Activated gamma-delta T cell treated with anti-CD3 and anti-CD28 coated beads, Interleukin-2, amount 50 U/mL, for 16 hours (primary cell): ENCODE data around the gene MEG3.

Source experiments
- DNase-seq: peaks from one replicate; pipeline ENCODE4 v3.0.0-alpha.2; 2020; ENCODE audit warnings: low read depth

MEG3 gene

DNA sequence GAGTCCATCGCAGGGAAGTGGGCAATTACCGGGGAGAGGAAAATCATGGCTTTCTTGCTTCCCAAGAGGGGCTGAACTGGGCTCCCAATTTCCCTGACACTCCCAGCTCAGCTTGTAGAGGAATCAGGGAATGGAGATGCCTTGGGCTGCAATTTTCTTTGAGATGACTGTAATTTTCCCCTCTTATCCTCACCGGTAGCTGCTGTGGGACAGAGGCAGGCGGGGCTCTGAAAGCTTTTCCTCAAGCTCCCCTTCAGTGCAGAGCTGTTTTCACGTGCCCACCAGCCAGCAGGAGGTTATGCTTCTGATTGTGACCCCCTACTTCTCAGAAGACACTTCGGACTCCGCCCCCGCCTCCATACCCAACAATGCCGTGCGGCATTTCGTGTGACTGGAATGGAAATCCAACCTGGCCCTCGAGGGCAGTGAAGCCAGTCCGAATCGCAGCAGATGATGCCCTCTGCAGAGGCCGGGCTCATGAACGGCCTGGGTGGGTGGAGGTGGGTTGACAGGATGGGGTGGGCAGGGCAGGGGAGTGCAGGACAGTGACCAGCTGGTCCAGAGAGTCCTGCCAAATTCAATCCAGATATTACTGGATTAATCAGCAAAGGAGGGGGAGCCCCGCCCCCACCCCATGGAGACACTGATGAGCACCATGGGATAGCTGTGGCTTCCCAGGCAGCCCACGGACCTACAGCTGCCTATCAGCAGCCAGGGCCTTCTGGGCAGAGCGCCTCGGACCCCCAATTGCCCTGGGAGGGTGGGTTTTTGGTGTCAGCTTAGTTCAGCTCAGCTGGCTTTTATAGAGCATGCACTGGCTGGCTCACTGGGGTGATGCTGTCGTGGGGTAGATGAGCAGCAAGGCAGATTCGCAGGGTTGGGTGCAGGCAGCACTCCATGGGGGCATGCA is 40.0 kb downstream of the MEG3 start:
- no peak for DNase-seq

DNA sequence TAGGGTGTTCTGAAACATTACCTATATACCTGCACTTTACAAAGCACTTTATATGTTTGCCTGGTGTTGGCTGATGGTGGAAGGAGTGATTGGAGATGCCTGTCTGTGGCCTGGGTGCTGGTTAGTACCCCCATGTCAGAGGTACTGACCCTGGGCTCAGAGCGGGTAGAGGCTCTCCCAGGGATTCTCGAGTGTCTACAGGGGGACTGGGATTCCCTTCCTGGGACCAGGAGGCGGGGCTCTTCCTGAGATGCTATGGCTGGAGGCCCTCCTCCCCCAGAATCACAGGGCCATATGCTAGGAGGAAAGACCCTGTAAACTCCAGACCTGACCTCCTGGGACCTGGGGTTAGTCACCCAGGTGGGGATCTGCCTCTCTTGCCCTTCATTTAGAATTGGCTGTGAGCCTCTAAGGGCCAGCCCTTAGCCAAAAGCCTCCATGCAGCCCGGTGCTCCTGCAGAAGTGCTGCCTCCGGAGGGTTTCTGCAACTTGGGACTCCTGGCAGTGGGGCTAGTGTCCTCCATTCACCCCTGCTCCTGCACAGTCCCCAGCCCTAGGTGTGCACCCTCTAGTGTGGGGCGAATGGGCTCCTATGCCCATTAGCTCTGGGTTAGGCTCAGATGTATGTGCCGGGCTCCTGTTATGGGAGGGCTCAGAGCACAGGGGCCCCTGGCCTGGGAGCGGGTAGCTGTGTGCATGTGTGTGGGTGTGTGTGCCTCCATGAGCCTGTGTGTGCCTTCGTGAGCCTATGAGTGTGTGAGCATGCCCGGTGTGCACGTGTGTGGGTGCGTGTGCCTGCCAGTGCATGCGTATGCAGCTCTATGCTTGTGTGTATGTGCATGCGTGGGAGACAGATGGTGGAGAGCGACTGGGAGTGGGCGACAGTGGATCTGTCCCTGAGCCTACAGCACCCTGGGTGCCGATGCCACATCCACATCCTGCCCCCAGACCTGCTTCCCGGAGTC is 41.0 kb downstream of the MEG3 start:
- DNase-seq = no peak

DNA sequence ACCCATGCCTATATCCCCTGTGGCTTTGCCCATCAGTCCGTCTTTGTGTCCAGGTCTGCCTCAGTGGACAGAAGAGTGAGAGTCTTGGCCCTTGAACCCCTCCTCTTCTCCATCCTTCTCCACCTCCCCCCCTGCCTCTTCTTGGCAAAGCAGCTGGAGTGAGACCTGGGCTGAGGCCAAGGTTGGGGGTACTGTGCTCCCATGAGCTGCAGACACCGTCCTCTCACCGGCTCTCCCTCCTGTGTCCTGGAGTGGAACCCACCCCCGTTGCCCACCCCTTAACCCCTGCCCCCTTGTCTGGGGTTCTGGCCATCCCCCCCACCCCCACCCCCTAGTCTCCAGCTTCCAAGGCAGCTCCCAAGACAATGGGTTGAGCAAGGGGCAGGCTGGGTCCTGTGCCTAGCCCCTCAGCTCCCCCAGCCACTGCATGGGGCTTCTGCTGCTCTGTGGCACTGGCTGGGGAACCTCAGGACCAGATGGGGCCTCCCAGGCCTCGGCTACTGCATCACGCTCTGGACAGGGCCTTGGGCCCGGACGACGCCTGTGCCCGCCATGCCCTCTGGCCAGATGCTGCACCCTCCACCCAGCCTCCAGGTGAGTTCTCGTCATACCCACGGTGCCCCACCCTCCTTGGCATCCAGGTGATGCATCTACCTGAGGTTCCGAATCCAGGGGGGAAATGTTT is 41.9 kb downstream of the MEG3 start:
- no peak for DNase-seq

DNA sequence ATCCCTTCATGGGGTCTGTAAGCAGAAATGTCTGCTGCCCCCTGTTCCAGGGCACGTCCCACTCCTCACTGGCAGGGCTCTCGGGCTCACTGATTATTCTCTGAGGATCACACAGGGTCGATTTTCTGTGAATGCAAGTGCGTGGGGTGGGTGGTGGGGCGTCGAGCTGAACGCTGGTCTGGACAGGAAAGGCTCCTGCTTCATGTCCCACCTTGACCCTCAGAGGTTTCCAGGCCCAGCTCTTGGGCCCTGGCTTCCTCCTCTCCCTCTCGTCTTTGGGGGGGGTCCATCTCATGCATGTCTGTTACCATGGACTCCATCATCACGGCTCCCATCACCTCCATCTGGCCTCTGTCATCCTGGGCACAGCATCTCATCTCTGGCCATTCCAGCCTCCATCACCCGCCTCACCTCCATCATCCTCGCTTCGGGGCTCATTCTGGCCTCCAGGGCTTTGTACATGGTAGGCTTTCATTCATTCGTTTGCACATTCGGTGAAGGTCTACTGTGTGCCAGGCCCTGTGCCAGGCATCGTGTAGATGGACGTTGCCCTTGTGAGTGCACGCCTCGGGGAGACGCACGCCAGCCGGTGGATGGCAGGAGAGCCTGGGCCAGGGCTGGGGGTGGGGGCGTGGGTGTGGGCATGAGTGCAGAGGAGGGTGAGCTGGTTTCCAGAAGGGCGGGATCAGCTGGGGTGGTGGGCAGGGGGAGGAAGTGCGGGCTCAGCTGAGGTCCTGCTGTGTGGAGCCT is 42.9 kb downstream of the MEG3 start:
- no peak for DNase-seq

DNA sequence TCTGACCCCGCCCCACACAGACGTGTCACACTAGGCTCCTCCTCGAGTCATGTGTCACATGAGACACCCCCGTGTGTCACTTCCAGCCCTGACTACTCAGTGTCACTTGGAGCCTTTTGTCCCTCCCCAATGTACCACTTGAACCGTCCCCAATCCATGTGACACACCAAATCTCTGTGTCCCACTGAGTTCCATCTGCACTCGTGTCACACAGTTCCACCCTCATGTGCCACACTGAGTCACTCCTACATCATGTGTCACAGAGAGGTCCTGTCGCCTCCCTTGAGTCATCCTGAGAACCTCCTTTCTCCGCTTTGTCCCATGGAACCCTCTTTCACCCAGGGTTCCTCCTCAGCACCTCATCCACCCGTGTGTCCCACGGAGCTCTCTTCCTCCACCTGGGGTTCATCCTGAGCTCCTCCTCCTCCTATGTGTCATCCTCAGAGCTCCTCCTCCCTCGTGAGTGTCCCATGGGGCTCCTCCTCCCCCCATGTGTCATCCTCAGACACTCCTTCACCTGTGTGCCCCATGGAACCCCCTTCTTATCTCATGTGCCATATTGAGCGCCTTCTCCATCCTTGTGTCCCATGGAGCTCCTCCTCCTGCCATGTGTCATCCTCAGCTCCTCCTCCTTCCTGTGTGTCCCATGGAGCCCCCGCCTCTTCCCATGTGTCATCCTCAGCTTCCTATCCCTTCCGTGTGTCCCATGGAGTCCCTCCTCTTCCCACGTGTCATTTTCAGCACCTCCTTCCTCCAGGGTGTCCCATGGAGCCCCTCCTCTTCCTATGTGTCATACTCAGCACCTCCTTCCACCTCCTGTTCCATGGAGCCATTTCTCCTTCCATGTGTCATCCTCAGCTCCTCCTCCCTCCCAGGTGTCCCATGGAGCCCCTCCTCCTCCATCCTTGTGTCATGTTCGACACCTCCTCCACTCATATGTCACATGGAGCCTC is 45.6 kb downstream of the MEG3 start:
- DNase-seq = no peak

DNA sequence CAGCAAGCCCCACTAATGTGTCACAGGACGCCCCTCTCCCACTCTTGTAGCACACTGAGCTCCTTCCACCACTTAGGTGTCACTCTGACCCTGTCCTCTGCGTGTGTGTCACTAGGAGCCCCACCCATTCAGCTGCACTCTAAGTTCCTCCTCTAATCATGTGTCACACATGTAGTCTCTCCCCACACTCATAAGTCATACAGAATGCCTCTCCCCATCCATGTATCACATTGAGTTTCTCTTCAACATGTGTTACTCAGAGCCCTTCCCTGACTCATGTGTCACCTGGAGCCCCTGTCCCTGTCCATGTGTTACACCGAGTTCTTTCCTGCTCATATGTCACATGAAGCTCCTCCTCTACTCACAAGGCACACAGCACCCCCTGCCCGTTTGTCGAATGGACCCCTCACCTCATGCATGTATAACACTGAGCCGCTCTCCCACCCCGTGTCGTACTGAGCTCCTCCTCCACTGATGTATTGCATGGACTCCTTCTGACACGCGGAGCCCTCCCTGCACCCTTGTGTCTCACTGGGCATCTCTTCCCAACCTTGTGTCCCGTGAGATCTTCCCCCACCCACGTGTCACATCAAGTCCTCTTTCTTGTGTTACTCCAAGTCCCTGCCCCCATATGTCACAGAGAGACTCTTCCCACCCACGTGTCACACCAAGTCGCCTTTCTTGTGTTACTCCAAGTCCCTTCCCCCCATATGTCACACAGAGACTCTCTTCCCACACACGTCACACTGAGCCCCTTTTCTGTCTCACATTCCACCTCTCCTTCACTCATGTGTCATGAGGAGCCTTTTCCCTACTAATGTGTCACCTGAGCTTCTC is 46.6 kb downstream of the MEG3 start:
- DNase-seq = no peak

DNA sequence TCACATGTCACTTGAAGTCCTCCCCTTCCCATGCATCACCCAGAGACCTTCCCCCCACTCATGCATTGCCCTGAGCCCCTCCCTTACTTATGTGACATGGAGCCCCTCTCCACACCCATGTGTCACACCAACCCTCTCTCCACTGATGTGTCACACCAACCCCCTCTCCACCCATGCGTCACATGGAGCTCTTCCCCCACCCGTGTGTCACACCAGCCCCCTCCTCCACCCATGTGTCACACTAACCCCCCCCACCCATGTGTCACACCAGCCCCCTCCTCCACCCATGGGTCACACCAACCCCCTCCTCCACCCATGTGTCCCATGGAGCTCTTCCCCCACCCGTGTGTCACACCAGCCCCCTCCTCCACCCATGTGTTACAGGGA is 47.2 kb downstream of the MEG3 start:
- no peak for DNase-seq

DNA sequence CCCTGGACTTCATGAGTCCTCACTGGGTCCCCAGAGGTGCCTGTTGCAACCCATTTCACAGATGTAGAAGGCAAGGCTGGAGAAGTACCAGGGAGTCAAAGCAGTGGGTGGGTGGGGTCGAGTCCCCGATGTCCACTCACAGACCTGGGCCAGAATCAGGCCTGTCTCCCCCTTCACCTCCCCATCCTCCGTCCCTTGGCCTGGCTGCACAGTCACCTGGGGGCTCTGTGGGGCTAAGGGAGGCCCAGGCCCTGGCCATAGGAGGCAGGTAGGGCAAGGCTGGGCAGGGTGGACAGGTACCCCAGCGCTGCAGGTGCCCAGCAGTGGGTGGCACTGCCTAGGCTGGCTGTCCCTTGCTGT is 48.1 kb downstream of the MEG3 start:
- no peak for DNase-seq

DNA sequence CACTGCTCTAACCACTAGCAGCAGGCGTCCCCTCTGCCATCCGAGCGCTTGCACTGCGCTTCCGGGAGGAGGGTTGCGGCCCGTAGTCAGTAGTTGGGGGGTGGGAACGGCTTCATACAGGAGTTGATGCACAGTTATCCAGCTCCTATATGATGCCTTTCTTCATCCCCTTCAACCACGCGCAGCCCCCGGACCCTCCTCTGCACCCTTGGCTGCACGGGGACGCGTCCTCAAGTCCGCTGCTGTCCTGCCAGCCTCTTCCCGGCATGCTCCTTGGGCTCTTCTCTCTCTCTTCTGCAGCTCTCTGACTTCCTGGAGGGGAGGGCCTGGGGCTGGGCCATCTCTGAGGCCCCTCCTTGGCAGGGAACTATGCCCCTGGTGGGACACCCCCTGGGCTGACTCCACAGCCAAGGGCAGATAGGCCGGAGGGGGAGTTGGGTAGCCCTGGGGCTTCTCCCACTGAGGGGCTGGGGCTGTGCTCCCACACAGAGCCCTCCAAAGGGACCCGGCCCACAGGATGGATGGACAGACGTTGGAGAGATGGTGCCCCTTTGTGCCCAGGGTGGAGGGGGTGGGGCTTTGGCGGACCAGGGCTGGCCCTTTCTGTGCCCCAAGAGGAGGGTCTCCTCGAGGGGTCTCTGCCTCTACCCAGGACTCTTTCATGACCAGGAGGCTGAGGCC is 48.6 kb downstream of the MEG3 start:
- no peak for DNase-seq

DNA sequence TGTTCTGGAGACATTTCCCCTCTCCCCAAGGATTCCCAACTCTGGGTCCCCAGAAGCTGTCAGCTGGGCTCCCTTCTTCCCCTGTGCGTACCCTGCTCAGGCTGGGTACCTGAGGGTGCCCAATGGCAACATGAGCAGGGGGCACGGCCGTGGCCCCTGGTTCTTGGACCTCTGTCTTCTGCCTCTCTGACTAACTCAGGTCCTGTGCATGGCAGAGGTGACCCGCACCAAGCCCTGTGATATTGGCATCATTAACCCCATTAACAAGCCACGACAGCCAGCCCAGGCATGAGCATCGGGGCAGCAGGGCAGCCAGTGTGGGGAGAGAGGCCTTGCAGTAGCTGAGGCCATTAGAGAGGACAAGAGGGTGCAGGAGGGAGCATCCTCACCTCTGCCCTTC is 49.2 kb downstream of the MEG3 start:
- no peak for DNase-seq

DNA sequence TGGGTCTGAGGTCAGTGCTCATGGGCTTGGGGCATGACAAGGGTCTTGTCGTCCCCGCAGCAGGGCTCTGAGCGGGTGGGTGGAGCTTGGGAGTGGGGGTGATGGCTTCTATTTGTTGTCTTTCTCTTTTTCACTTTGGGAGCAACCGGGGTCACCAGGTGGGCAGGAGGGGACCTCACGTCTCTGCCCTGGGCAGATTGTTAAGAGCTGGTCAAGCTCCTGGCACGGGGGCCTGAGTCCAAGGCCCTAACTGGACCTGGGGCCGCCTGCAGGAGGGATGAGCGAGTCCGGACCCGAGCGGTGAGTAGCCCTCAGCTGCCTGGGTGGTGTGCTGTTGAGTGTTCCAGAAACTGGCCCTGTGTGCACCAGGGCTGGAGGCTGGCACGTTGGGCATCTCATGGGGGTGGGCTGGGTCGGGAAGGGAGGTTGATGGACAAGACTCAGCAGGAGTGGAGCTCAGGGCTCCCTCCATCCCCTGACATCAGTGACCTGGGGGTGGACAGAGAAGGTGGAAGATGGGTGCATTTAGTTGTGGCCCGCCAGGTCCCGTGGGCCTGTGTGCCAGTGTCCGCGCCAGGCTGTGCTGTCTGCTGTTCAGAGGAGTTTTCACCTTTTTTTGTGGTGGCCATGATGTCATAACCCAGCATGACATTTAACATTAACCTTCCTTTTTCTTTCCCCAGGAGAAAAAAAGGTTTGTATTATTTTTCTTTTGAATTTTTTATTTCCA is 50.1 kb downstream of the MEG3 start:
- DNase-seq = no peak

DNA sequence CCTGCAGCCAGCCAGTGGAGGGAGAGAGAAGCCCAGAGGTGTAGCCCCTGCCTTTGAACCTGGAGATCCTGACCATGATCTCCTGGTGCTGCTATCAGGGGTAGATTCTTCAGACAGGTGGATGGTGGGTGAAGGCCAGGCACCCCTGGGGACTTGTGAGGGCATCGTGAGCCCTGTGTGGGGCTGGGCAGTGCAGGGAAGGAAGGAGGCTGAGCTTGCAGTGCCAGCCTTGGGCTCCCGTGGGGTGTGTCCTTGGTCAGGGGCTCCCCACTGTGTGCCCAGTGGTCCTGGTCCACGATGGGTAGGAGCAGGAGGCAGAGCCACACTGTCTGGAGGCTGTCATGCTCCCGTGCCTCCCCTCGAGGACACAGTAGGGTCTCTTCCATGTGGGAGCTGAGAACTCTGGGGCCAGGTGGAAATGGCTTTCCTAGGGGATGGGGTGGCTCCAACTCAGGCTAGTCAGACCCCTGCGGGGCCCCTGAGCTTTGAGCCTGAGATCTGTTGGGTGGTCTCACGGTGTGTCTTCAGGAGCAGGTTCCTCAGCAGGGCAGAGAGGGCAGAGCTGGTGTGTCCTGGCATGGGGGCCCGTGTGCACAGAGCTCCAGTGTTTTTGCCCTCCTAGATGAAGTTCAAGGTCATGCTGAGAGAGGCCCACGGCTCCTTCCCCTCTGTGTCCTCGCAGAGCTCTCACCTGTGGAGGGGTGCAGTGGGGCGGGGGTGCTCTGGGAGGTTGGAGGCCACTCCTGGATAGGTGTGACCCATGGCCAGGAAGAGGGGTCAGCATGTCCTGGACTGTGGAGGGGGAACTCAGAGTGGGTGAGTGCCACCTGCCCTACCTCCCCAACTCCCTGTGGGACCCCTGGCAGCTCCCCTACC is 52.6 kb downstream of the MEG3 start:
- DNase-seq = no peak

DNA sequence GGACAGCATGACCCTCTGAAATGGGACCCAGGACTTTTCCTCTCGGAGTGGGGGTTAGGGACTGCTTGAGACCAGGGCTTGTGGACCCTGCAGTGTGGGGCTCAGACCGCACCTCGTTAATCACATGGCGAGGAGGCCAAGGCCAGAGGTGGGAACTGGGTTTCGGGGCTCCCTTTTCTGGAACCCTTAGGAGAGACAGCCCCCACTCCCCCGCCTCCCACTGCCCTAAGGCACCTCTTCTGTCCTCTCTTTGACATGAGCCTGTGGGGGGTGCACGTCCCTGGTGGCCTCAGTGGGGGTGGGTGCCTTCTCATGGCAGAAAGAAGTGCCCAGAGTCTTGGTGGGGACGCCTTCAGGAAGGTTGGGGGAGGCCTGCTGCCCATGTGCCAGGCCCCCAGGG is 53.3 kb downstream of the MEG3 start:
- no peak for DNase-seq

DNA sequence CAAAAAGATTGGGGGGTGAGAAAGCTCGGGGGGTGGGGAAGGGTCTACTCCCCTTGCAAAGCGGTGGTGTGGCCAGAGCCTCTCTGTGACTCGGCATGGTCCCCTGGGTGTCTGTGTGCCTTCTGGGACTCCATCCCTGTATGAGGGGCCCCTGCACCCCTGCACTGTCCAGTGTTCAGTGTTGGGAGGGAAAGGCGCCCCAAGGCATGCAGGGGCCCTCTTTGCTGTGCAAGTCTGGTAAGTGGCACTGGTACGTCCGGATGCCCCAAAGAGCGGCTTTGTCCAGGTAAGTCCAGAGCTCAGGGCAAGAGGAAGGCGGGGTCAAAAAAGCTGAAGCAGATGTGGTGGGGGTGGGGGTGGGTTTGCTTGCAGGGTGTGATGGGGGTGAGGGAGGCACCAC is 53.9 kb downstream of the MEG3 start:
- no peak for DNase-seq

DNA sequence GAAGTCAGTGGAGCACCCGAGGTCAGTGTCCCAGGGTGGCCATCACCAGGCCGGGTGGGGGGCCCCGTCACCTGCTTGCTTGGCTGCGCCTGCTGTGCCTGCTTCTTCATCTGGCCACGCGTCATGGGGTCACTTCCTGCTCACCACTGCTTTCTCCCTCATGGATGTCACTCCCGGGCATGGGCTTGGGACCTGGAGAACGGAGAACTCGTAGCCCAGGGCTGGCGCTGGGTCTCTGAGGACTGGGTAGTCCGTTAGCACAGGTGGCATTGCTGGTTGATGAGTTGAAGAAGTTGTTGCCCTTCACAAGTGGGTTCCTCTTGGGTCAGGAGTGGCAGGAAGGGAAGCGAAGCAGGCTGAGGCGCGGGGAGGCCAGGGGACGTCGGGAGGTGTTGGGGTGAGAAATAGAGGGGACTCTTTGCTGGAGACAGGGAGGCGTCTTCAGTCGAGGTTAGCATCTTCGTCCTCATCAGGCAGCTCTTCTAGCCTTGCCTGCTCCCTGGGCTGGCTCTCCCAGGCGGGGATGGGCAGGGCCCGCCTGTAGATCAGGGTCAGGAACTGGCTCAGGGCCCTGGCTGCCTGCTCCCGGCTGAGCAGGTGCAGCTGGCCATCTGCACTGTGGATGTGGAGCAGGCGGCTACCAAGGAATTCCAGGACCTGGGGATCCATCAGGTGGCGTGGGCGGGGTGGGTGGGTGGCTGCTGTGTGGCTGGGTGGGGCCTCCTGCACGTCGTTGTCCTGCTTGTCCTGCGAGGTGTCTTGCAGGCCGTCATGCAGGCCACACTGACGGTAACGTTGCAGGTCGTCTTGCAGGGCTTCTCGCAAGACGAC is 54.6 kb downstream of the MEG3 start:
- DNase-seq = no peak

DNA sequence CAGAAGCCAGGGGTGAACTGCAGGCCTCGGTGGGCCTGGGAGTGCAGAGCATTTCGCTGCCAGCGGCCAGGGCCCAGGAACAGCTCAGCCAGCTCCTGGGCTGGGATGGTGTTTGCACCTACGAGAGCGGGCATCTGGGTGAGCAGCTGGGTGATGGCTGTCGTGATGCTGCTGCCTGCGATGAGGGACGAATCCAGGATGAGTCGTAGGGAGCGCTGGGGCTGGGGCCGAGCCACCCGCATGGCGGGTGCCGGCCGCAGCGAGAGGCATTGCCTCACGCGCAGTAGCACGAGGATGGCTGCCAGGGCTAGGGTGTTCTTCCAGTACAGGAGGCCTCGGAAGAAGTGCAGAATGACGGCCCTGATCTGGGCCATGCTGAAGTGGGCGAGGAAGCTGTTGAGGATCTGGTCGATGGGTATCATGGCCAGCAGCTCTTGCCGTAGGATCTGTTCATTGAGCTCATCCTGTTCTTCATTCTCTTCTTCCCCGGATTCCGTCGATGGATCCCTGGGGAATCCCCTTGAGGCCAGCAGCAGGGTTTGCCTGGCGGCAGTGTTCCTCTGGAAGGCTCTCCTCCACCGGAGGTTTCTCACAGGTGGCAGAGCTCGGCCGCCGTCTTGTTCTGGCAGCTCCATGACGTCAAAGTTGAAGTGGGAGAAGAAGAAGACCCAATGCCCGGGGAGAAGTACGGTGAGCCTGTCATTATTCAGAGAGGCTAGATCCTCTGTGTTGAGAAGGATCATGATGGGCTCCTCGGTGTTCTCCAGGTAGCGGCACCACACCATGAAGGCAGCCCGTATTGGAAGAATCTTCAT is 55.5 kb downstream of the MEG3 start:
- DNase-seq = no peak
